NCI-H2227 (cell line): ENCODE results near the gene TAGLN.
A peak's percentile ranks its signal among the peaks of the same experiment; 100 is the strongest.
"Not testable (repeated sequence)": the region's sequence is repeated elsewhere in the genome, so short reads cannot be mapped to it uniquely, and the experiment has no call there.

Source experiments
- DNase-seq: peaks from one replicate; lab custom pipeline; 2025; ENCODE audit not compliant: unreplicated experiment; lab: John Stamatoyannopoulos, UW

Gene TAGLN

DNA sequence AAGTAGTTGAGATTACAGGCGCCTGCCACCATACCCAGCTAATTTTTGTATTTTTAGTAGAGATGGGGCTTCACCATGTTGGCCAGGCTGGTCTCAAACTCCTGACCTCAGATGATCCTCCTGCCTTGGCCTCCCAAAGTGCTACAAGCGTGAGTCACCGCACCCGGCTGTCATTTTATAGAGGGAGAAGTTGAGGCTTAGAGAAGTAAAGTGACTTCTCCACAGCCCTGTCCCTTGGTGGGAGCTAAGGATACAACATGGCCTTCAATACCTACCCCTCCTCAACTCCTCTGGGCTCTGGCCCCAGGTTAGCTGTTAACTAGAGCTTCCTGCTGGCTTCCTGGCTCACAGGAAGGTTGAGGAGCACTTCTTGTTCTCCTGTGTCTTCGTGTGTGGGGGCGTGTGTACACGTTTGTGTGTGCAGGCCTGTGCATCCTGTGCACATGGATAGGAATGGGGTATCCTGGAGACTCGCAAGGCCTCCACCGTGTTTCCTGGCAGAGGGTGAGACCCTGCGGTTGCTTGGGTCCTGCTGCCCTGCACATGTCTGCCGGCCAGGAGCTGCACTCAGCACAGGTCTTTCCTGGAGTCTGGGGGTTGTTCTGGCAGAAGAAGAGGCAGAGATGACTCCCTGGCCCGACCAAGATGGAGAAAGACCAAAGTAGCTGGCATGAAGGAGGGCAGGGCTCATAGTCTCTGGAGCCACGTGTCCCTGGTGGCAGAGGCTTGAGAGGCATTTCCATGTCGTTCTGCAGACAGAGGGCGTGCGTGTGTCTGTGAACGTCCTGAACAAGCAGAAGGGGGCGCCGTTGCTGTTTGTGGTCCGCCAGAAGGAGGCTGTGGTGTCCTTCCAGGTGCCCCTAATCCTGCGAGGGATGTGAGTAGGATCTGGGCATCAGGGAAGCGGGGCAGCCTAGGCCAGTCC, 18.2 kb upstream of the TAGLN start:
- DNase-seq, result peak; percentile 38

DNA sequence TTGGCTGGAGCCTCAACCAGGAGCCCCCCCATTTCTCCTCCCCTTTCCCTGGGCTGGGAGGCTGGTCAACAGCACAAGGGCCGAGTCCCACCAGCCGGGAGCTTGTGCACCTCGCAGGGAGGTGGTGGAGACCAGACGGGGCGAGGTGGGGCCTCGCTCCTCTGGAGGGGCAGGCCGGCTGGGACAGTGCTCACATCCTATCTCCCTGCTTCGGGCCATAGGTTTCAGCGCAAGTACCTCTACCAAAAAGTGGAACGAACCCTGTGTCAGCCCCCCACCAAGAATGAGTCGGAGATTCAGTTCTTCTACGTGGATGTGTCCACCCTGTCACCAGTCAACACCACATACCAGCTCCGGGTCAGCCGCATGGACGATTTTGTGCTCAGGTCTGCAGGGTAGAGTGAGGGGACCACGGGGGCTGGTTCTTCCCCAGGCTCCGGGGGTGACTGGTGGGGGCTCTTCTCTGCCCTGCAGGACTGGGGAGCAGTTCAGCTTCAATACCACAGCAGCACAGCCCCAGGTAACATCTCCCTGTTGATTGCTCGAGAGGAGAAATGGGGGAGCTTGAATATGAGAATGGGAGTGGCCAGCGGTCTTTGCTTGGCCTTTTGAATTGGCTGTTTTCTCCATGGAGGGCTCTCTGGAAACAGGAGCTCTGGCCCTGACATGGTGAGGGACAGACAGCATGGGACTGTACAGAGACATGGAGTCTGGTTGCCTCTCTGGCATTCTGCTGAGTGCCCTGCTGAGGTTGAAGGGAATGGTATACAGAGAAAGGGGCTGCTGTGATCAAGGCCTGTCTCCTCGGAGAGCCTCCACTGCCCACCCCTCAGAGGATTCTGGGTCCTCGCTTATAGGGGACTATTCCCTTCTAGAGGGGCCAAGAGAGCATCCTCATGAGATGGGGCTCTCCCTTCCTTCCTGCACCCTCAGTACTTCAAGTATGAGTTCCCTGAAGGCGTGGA, 17.3 kb upstream of the TAGLN start:
- no peak for DNase-seq

DNA sequence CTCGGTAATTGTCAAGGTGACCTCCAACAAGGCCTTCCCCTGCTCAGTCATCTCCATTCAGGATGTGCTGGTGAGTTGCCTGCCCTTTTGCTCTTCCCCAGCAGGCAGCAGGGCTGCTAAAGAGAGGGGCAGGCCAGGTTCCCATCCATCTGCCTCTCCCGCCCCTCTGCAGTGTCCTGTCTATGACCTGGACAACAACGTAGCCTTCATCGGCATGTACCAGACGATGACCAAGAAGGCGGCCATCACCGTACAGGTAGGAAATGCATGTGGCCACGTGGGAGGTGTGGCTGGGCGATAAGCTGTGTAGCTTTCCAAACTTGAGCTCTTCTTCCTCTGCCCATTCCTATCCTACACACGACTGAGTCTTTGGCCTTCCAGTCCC, 16.6 kb upstream of the TAGLN start:
- DNase-seq, result no peak

DNA sequence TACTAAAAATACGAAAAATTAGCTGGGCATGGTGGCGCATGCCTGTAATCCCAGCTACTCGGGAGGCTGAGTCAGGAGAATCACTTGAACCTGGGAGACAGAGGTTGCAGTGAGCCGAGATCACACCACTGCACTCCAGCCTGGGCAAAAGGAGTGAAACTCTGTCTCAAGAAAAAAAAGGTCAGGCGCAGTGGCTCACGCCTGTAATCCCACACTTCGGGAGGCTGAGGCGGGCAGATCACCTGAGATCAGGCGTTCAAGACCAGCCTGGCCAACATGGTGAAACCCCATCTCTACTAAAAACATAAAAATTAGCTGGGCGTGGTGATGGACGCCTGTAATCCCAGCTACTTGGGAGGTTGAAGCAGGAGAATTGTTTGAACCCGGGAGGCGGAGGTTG, 16.0 kb upstream of the TAGLN start:
- not testable (repeated sequence) for DNase-seq

DNA sequence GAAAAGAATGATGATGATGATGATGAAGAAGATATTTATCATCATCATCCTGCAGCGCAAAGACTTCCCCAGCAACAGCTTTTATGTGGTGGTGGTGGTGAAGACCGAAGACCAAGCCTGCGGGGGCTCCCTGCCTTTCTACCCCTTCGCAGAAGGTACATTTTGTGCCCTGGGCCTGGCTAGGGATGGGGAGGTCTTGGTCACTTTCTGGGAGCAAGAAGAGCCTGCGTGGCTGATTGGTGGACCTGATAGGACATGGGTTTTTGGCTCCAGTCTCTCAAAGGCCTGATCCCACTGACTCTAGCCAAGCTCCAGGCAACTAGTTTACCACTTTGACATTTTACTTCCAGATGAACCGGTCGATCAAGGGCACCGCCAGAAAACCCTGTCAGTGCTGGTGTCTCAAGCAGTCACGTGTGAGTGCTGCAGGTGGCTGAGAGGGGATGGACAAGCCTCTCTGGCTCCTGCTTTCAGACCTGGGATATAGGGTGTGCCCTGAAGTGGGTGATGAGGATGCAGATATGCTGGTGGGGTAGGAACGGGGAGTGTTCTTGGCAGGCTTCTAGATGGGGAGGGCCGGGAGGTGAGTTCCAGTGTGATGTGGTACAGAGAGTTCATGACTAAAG, 15.3 kb upstream of the TAGLN start:
- no peak for DNase-seq

DNA sequence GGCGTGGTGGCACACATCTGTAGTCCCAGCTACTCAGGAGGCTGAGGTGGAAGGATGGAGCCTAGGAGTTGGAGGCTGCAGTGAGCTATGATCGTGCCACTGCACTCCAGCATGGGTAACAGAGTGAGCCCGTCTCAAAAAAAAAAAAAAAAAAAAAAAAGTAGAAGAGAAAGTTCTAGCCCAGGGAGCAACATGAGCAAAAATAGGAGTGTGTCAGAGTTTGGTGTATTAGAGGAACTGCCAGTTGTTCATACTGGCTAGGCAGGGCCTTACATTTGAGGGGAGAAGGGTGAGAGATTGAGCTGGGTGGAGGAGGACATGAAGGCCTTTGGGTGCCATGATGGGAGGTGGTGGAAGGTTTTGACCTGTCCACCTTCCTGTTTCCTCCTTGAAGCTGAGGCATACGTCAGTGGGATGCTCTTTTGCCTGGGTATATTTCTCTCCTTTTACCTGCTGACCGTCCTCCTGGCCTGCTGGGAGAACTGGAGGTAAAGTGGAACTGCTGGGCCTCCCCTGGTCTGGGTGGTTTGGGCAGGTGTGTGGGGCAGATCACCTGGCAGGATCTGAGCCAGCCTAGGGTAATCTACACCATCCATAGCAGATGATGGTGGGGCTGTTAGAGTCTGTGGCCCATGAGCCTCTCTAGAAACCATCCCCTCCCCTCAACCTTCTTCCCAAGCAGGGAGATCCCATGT, 13.3 kb upstream of the TAGLN start:
- DNase-seq, result no peak

DNA sequence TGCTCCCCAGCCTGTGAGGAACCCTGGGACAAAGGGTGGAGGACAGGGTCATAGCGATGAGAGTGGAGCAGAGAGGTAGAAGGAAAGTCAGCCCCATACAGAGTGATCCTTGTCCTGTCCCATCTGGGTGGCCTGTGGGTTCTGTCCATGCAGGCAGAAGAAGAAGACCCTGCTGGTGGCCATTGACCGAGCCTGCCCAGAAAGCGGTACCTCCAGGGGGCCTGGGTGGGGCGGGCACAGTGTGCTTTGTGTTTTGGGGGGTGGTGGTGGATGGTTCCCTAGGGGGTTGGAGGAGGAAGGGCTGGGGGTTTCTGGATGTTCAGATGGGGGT, 12.8 kb upstream of the TAGLN start:
- no peak for DNase-seq

DNA sequence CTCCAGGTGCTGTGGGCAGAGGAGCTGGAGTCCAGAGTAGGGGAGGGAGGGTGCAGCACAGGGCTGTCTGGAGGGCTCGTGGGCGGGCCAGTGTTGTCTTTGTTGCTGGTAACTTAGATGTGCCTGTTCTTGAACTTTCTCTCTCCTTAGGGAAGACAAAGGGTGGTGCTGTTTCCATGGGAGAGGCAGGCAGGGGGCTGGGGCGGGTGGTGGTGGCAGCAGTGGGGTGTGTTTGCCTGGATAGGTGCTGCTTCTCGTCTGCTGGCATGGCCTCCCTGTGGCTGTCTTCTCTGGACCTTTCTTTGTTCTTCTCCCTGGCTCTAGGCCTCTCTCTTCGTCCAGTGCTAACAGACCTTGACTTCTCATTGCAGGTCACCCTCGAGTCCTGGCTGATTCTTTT, 12.2 kb upstream of the TAGLN start:
- DNase-seq, result no peak

DNA sequence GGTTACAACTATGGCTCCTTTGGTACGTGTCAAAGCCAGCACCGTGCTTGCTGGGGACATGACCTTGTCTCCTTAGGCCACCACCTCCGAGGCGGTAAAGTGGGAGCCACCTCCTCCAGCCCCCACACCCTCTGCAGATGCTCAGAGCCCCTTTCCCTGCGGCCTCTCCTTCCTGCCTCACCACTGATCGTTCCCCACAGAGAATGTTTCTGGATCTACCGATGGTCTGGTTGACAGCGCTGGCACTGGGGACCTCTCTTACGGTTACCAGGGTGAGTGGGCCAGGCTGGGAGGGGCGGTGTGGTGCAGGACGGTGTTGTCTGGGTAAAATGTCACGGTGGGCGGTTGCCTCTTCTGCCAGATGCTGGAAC, 11.8 kb upstream of the TAGLN start:
- DNase-seq, result no peak

DNA sequence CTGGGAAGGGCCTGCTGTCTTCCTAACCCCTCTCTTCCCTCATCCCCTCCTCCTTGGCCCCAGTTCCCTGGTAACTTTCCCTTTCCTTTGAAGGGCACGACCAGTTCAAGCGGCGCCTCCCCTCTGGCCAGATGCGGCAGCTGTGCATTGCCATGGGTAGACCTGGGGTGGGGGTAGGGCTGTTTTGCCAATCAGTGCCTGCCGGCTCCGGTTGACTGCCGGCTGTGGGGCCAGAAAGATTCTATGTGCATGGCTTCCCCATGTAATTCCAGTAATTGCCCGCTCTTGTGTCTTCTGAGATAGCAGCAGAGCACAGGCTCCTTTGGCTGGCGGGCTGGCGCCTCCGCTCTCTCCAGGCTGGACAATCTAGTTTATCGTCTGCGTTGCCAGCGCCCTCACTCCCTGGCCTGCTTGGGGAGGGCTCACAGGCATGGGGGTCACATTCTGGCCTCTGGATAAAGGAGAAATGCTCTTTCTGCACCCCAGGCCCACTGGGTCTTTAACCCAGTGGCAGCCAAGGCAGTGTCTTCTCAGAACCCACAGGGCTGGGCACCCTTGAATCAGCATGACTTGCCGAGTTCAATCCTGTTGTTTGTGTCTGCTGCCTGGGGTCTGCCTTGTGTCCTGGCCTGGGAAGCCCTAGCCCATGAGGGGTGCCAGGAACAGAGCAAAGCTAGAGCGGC, 11.2 kb upstream of the TAGLN start:
- DNase-seq, result peak; percentile 63

DNA sequence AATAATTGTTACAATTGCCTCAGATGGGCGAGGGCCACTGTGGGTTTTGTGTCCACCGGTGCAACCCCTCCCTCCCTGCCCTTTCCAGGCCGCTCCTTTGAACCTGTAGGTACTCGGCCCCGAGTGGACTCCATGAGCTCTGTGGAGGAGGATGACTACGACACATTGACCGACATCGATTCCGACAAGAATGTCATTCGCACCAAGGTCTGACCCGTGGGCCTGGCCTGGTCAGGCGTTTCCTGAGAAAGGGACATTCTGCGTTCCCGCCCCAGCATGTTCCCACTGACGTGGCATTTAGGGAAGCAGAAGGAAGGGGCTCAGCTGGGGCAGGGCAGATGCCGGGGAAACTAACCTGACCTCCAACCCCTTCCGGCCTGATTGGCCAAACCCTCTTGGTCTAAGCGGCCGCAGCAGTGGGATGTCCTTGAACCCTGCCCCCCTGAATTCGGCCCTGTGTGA, 10.5 kb upstream of the TAGLN start:
- DNase-seq, result no peak

DNA sequence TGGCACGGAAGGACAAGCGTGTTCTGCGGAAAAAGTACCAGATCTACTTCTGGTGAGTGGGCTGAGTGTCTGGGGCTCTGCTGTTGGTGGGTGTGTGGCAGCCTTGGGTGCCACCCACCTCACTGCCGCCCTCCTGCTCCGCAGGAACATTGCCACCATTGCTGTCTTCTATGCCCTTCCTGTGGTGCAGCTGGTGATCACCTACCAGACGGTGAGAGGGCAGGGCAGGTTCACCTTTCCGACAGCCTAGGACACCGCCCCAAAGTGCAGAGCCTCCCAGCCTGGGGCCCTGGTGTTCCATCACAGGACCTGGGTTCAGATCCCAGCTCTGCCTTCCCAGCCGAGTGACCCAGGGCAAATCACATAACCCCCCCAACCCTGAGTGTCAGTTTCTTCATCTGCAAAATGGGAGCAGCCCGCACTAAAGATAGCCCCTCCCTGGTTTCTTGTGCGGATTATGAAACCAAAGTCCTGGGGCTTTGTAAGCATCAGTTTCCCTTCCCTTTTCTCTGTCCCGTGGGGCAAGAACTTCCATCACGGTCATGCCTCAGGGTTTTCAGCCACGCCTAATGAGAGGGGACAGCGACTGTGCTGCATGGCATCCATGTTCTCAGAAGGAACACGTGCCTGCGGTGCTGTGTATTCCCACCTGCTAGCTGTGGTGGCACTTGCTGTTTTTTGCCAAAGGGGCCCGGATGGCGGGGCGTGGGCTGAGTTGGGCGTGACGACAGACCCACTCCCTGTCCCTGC, 9.8 kb upstream of the TAGLN start:
- no peak for DNase-seq

DNA sequence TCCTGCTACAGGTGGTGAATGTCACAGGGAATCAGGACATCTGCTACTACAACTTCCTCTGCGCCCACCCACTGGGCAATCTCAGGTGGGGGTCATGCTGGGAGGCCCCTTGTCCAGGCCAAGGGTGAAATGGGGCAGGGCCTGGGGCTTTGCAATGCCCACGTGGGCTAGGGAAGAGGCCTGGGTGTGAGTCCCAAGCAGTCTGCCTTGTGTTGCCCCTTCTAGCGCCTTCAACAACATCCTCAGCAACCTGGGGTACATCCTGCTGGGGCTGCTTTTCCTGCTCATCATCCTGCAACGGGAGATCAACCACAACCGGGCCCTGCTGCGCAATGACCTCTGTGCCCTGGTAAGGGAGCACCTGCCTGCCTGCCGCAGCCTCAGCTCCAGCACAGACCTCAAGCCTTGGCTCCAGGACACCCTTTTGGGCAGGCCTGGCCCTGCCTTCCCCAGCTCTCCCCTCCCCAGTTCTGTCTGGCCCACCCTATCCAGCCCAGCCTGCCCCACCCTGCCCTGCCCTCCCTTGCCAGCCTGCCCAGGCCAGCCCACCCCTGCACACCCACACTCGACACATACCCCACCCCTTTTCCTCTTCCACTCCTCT, 9.1 kb upstream of the TAGLN start:
- DNase-seq, result no peak

DNA sequence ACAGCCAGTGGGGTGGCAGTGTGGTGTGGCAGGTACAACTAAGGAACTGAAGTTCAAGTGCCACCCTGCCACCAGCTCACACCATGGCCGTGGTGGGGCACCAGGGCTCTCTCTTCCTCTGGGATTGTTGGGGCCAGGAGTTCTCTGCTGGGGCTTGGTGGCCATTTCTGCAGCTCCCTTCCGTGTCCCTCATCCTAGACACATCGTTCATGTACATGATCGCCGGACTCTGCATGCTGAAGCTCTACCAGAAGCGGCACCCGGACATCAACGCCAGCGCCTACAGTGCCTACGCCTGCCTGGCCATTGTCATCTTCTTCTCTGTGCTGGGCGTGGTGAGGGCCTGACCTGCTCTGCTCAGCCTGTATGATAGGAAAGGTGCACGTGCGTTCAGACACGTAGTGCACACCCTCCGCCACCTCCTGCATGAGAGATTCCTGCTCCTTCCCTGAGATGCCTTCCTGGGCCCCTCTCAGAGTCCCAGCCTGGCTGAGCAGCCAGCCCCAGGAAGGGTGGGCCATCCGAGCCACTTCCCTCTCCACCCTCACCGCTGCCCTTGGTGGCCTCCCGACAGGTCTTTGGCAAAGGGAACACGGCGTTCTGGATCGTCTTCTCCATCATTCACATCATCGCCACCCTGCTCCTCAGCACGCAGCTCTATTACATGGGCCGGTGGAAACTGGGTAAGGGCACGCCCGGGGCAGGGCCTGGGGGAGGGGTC, 7.3 kb upstream of the TAGLN start:
- DNase-seq, result no peak

DNA sequence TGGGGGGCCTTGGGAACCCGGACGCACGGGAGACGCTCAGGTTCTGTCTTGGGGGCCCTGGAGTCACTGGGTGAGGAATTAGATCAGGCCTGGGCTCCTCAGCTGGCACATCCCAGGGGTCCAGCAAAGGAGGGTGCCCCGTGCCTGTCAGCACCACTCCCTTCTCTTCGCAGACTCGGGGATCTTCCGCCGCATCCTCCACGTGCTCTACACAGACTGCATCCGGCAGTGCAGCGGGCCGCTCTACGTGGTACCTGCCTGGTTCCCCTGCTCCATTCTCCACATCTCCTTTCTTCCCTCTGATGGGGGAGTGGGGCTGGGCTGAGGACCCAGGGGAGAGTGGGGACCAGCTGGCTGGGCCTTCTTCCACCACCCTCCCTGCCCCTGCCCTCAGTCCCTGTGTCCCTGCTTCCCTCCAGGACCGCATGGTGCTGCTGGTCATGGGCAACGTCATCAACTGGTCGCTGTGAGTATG, 6.7 kb upstream of the TAGLN start:
- no peak for DNase-seq

DNA sequence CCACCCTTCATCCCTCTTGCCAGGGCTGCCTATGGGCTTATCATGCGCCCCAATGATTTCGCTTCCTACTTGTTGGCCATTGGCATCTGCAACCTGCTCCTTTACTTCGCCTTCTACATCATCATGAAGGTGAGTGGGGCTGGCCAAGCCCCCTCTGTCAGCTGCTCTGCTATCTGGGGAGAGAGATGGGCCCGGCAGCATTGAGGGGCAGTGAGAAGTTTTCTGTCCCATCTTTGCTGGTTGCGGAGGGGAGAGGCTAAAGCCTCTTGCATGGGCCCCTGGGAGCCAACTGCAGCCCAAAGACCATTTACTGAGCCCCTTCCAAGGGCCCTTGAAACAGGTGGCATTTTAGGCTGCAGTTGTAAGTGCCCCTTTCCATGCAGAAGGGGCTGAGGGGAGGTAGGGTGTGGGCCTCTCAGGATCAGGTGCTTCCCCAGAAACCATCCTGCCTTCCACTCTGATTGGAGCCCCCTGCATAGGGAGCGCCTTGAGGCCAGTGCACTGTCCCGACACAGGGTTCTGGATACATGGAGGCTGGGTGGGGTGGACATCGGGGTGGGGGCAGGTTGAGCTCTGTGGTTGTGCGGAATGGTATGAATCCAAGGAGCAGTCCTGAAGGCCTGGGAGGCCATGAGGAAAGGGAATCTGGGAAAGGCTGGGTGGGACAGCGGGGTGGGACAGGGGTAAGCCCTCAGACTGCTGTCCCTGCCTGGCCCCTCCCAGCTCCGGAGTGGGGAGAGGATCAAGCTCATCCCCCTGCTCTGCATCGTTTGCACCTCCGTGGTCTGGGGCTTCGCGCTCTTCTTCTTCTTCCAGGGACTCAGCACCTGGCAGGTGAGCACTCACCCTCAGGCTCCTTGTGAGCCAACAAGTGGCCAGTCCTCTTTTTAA, 5.8 kb upstream of the TAGLN start:
- DNase-seq, result no peak

DNA sequence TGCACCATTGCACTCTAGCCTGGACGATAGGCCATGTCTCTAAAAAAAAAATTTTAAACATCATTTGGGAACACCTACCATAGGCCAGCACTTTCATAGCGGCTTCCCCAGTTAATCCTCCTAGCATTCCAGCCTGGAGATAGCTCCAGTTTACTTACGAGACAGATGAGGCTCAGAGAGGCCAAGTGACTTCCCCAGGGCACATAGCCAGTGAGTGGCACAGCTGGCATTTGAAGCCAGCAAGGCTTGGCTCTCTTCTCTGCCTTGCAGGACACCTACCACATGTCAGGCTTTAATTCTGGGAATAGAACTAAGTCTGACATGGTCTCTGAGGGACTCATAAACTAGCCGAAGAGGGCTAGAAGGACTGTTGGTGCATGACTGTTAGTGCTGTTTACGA, 4.9 kb upstream of the TAGLN start:
- DNase-seq, result no peak

DNA sequence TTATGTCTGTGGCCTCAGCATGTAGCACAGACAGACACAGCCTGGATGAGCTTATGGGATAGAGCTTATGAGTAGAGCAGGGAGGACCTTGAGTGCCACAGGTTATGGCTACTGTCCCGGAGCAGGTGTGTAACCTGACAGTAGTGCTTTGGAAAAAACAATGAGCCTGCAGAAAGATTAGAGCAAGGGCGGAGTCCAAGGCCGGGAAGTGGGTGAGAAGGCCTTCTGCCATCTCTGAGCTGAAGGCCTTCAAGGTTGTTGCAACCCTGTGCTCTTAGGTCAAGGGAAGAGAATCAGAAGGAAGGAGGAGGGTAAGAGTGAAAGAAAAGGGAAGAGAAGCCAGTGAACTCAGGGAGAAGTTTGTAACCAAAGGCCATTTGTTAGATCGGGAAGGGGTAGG, 3.9 kb upstream of the TAGLN start:
- DNase-seq, result no peak
